OCI-M1 (cell line): ENCODE results near the gene MAD1L1.
"Not testable (repeated sequence)": the region's sequence is repeated elsewhere in the genome, so short reads cannot be mapped to it uniquely, and the experiment has no call there.

Experiments
- DNase-seq: peaks from one replicate; lab custom pipeline; 2025; lab: John Stamatoyannopoulos, UW

The MAD1L1 gene

DNA sequence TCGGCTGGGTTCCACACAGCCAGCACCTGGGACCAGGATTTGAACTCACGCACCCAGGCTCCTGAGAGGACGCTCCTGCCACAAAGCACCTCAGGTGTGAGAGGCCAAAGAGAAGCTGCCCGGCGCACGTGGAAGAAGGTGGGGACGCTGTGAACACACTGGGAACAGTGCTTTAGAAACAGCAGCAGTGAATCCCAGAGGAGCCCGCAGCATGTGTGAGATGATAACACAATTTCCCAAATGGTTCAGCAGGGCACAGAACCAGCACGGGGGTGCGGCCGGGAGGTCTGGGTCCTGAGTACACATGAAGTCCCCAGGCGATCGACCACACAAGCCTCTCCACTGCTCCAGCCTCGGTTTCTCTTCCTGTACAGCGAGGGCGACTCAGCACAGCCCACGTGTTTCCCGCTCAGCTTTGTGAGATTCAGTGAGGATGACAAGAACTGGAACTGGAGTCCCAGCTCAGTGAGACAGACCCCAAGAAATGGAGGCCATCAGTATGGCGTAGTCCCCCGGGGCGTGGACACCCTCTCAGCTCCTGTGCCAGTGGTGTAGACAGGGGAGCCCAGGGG lies 188.3 kb downstream of the MAD1L1 start:
- no peak for DNase-seq

- DNase-seq, result no peak
These were observed 189.3 kb downstream of the MAD1L1 start for GRCh38 chr7:2043316-2044039.

- DNase-seq, result no peak
These were observed 190.1 kb downstream of the MAD1L1 start for GRCh38 chr7:2042650-2043049.

- DNase-seq, result no peak
These were observed 191.0 kb downstream of the MAD1L1 start for GRCh38 chr7:2041496-2042367.

DNA sequence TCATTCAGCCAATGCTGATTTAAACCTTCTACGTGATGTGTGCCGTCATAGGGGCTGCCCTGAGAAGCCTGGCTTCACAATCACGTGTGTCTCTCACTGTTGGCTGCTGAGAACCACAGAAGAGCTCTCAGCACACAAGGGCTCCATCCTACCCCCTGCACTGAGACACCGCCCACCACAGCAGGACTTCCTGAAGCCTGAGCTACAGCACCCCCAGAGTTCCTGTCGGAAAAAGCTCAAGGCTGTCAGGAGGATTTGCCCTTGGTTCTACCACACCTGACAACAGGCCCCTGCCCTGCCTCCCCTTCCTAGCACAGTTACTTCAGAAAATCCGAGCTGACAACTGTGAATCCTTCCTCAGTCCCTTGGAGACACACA lies 191.9 kb downstream of the MAD1L1 start:
- no peak for DNase-seq

DNA sequence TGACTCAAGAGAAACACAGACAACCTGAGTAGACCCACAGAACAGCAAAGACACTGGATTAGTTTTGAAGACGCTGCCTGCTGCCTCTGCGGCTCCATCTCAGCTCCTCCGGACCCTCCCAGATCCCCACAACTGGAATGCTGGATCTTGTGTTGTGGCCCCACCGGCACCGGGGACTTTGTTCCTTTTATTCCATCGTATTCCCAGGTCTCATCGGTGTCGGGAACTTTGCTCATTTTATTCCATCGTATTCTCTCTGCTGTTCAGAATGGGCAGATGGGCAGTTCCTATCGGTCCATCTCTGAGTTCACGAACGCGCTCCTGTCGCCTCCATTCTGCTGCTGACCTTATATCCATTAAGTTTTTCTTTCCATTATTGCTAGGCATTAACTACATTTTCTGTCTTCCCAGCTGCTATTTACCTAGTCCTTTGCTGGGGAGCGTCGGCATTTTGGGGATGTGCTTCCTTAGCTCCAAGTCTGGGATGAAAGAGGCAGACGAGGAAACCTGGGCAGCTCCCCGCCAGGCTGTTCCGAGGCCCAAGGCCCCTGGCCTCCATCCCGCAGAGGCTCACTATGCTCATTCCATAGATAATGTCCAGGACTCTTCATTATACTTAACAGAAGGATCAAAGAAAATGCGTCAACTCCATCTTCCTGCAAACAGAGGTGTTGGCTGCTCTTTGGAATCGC lies 192.4 kb downstream of the MAD1L1 start:
- no peak for DNase-seq

DNA sequence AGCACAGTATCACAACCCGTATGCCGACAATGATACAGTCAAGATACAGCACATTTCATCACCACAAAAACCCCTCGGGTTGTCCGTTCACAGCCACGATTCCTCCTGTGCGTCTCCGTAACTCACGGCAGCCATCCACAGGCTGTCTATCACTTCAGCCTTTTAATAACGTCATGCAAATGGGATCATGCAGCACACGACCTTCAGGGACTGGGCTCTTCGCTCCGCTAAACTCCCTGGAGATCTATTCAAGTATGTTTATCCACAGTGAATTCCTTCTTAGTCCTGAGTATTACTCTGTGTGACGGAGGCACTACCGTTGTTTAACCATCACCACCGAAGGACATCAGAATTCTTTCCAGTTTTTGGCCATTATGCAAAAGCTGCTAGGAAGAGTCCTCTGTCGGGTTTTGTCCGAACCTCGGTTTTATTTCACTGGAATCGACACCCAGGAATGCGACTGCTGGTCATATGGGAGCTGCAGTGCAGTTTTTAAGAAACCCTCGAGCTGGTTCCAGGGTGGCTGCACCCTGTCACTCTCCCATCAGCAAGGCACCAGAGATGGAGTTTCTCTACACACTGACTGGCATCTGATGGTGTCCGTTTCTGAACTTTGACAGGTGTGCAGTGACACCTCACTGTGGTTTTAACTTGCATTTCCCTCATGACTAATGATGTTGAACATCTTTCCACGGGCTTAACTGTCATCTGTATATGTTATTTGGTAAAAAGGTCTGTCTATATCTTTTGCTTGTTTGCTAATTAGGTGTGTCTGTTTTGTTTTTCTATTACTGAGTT lies 193.6 kb downstream of the MAD1L1 start:
- no peak for DNase-seq

DNA sequence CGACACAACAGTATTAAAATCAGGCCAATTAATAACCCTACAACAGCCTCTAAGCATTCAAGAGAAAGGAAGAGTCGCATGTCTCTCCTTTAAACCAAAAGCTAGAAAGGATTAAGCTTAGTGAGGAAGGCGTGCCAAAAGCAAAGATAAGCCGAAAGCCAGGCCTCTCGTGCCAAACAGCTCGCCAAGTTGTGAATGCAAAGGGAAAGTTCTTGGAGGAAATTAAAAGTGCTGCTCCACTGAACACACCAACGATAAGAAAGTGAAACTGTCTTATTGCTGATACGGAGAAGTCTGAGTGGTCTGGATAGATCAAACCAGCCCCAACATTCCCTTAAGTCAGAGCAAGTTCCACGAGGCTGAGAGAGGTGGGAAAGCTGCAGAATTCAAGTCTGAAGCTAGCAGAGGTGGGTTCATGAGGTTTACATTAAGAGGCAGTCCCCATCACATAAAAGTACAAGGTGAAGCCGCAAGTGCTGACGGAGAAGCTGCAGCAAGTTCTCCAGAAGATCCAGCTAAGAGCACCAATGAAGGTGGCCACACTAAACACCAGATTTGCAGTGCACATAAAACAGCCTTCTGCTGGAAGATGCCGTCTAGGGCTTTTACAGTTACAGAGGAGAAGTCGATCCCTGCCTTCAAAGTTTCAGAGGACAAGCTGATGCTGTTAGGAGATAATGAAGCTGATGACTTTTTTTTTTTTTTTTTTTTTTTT lies 194.8 kb downstream of the MAD1L1 start:
- peak; percentile 92 for DNase-seq

- peak; percentile 81 for DNase-seq
These were observed 195.4 kb downstream of the MAD1L1 start for GRCh38 chr7:2037301-2037807.

- DNase-seq, result no peak
These were observed 196.0 kb downstream of the MAD1L1 start for GRCh38 chr7:2036786-2037185.

DNA sequence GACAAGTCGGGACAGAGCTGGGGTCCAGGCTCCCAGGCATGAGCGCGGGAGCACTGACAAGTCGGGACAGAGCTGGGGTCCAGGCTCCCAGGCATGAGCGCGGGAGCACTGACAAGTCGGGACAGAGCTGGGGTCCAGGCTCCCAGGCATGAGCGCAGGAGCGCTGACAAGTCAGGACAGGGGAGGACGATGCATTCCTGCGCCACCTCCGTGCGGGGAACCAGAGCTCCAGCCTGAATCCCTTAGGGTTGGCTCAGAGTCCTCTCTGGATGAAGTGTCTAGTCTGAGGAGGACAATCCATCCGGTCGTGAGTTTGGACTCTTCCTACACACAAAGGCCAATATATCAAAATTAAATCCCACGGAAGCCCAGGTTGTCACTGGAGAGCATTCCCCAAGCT lies 196.5 kb downstream of the MAD1L1 start:
- DNase-seq, result not testable (repeated sequence)

- no peak for DNase-seq
These were observed 198.2 kb downstream of the MAD1L1 start for GRCh38 chr7:2034291-2035201.

GRCh38 chr7:2033586-2034135 lies 199.1 kb downstream of the MAD1L1 start:
- DNase-seq, result no peak

DNA sequence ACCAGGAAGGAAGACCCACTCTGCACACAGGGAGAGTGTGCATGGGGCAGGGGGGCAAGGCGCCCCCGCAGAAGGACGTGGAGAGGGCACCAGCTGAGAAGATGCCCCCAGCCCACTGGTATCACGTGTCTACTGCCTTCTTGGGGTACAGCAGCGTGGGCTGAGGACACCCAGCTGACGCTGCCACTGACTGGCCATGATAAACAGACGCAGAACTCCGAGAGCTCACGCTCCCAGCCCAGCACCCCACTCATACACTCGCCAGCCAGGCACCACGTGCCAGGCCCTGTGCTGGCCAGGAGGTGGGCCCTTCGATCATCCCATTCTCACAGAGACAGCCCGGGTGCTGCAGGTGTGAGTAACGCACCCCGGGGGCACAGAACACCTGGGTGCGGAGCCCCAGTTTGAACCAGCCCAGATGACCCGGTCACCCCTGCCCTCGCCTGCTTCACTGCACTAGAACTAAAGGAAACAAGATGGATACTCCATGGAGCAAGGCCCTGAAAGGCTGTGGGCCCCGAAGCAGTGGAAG lies 199.8 kb downstream of the MAD1L1 start:
- no peak for DNase-seq

- DNase-seq, result no peak
These were observed 200.5 kb downstream of the MAD1L1 start for GRCh38 chr7:2032030-2032875.

GRCh38 chr7:2031451-2031845 lies 201.3 kb downstream of the MAD1L1 start:
- no peak for DNase-seq

- DNase-seq, result peak; percentile 36
These were observed 202.0 kb downstream of the MAD1L1 start for GRCh38 chr7:2030475-2031450.
